Measurements from ENCODE around the gene APBA2. TPM values are rescaled to one million over a fixed set of nuclear protein-coding genes. Genes with fewer than 3 reads are reported as not detected.

Gene APBA2
- total RNA-seq, 2 donors from 2014 or later = 9.1 to 9.8 TPM

- no peak overlapping the region for H3K27ac Mint-ChIP-seq
- no peak overlapping the region for H3K4me3 Mint-ChIP-seq
- no peaks in the 10 kb centered on the region for H3K9me3 Mint-ChIP-seq
- no peaks in the 10 kb centered on the region for H3K36me3 Mint-ChIP-seq (ENCODE audit: insufficient read depth in 2 of 2)
- no peaks in the 10 kb centered on the region for H3K27me3 Mint-ChIP-seq (ENCODE audit: low read depth)
- H3K4me1 Mint-ChIP-seq (ENCODE audit: low read depth) = no peaks in the 10 kb centered on the region
- DNase-seq = no peak
- ATAC-seq (replicated peaks in 1 of 2) = no peak
Observed at GRCh38 chr15:29122506-29122905, 236.7 kb downstream of the APBA2 start.

DNA sequence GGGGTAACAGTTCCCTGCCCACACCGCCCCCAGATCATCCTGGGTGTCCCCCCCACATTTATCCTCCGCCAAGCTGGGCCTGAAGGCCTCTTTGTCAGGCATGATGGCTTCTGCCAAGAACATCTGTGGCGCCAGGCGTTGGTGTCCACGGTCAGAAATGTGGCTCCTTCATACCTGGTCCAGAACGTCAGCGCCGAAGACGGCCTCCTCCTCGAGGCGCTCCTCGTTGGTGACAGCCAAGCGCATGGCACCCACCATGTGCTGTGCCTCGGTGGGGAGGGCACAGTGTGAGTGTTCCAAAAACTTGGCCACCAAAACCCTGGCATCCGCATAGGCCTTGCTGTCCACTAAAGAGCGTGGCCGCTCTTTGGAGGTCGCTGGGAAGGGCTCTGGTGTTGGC, 237.4 kb downstream of the APBA2 start:
- H3K27ac Mint-ChIP-seq = no peak overlapping the region
- no peaks in the 10 kb centered on the region for H3K4me1 Mint-ChIP-seq (ENCODE audit: low read depth)
- no peak for DNase-seq
- no peak overlapping the region for H3K4me3 Mint-ChIP-seq
- H3K9me3 Mint-ChIP-seq = no peaks in the 10 kb centered on the region
- no peak for ATAC-seq (replicated peaks in 1 of 2)
- H3K36me3 Mint-ChIP-seq (ENCODE audit: insufficient read depth in 2 of 2) = no peaks in the 10 kb centered on the region
- H3K27me3 Mint-ChIP-seq (ENCODE audit: low read depth) = no peaks in the 10 kb centered on the region

DNA sequence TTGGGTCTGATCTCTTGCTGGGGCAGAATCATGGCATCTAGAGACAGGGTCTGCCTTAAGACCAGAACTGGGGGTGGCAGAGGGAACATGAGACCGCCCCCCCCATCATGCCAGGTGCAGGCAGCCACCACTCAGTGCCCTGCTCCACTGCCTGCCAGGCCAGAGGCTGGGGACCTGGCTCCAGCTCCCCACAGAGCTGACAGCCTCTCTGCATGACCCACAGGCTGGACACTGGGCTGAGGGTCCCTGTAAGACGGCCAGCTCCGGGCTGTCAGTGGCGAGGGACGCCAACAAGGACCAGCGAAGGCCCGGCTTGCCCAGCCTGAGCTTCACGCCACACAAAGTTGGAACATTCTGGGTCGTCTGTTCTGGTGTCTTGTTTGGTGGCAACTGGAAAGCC, 238.2 kb downstream of the APBA2 start:
- H3K36me3 Mint-ChIP-seq (ENCODE audit: insufficient read depth in 2 of 2) = no peaks in the 10 kb centered on the region
- DNase-seq = no peak
- no peak overlapping the region for H3K4me3 Mint-ChIP-seq
- H3K27me3 Mint-ChIP-seq (ENCODE audit: low read depth) = no peaks in the 10 kb centered on the region
- ATAC-seq (replicated peaks in 1 of 2) = no peak
- no peak overlapping the region for H3K27ac Mint-ChIP-seq
- no peaks in the 10 kb centered on the region for H3K4me1 Mint-ChIP-seq (ENCODE audit: low read depth)
- H3K9me3 Mint-ChIP-seq = no peaks in the 10 kb centered on the region

GRCh38 chr15:29124581-29125381, 239.0 kb downstream of the APBA2 start:
- Mint-ChIP-seq H3K9me3 (no peaks in the 10 kb centered on the region), H3K4me3 (no peak overlapping the region), H3K4me1 (ENCODE audit: low read depth) (no peaks in the 10 kb centered on the region), H3K27ac (no peak overlapping the region), H3K36me3 (ENCODE audit: insufficient read depth in 2 of 2) (no peaks in the 10 kb centered on the region), H3K27me3 (ENCODE audit: low read depth) (no peaks in the 10 kb centered on the region)
- ATAC-seq (replicated peaks in 1 of 2) (no peak), DNase-seq (no peak)

- Mint-ChIP-seq H3K4me3 (no peak overlapping the region), H3K27ac (no peak overlapping the region), H3K27me3 (ENCODE audit: low read depth) (no peaks in the 10 kb centered on the region), H3K9me3 (no peaks in the 10 kb centered on the region), H3K36me3 (ENCODE audit: insufficient read depth in 2 of 2) (no peaks in the 10 kb centered on the region), H3K4me1 (ENCODE audit: low read depth) (no peaks in the 10 kb centered on the region)
- DNase-seq (no peak), ATAC-seq (replicated peaks in 1 of 2) (no peak)
Observed at GRCh38 chr15:29125382-29126207, 239.8 kb downstream of the APBA2 start.

DNA sequence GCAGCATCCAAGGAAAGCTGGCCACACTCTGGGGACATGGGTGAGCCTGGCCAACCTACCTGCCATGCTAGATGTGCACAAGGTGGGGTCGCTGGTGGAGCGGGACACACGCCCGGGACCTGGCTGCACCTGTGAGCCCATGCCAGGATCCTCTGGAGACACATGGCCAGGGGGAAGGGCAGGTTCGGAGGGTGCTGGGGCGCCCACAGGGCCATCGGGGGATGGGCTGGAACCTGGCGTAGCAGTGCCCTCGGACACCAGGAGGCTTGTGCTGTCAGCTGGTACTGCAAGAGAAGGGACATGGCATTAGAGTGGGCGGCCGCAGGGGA, 240.4 kb downstream of the APBA2 start:
- H3K27me3 Mint-ChIP-seq (ENCODE audit: low read depth) = no peaks in the 10 kb centered on the region
- H3K9me3 Mint-ChIP-seq = no peaks in the 10 kb centered on the region
- no peaks in the 10 kb centered on the region for H3K4me1 Mint-ChIP-seq (ENCODE audit: low read depth)
- H3K36me3 Mint-ChIP-seq (ENCODE audit: insufficient read depth in 2 of 2) = no peaks in the 10 kb centered on the region
- ATAC-seq (replicated peaks in 1 of 2) = no peak
- no peak overlapping the region for H3K27ac Mint-ChIP-seq
- no peak overlapping the region for H3K4me3 Mint-ChIP-seq
- no peak for DNase-seq

DNA sequence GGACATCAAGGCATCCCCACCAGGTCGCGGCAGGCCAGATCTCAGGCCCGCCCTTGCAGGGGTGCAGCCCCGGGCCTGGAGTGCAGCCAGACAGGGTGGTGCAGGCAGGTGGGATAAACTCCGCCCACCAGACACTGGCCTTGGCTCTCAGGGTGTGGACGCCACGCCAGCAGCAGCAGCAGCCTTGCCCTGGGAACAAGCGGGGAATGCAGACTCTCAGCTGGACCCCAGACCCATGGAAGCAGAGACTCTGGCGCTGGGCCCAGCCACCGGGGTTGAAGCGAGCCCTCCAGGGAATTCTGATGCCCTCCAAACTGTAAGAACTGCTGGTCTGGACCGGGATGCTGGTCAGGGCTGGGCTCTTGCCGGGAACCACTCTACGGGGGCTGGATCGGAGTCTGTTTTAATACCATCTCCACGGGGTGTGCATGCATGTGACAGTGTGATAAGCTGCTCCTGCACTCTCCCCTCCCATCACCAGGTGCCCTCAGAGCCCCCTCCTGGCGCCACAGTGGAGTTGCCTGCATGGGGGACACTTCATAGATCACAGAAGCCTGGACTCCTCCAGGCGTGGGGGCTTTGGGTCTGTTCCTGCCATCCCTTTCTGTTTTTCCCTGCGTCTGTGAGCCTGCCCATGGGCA, 241.2 kb downstream of the APBA2 start:
- H3K27me3 Mint-ChIP-seq (ENCODE audit: low read depth) = no peaks in the 10 kb centered on the region
- H3K4me1 Mint-ChIP-seq (ENCODE audit: low read depth) = no peaks in the 10 kb centered on the region
- DNase-seq = no peak
- ATAC-seq (replicated peaks in 1 of 2) = no peak
- no peak overlapping the region for H3K4me3 Mint-ChIP-seq
- no peak overlapping the region for H3K27ac Mint-ChIP-seq
- no peaks in the 10 kb centered on the region for H3K36me3 Mint-ChIP-seq (ENCODE audit: insufficient read depth in 2 of 2)
- H3K9me3 Mint-ChIP-seq = no peaks in the 10 kb centered on the region

DNA sequence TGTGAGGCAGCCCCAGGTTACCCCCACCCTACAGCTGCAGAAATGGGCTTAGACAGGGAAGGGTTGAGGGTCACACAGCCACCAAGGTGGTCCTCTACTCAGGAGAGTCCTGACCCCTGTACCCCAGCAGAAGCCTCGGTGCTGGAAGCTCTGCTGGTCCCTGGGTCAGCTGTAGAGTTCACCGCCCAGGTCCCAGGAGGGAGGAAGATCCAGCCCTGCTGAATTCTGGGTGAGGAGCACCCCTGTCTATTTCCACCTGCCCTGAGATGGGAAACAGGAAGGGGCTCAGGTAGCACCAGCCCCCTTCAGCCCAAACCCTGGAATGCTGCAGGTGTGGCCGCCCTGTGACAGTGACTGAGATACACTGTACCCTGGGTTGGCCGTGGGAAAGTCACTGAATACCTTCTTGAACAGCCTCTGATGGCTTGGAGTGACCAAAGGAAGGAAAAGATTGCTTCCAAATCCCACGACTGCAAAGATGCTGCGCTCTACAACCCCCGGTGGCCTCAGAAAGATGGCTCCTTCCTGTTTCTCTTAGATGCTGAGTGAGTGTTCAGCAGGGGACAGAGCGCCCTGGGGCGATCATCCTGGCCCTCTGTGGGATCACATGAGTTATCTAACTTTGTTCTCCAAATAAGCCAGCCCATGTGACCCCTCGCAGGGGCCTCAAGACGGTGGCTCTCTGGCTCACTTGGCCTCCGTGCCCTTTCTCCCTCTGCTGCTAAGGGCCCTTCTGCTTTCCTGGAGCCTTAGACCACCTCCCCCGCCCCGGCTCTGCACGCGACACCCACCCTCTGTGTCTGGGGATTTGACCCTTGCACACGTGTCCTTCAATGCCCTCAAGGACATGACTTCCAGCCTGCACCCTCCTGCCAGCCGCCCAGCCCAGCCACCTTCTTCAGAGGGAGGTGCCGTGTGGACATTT, 242.0 kb downstream of the APBA2 start:
- DNase-seq (no peak), ATAC-seq (replicated peaks in 1 of 2) (no peak)
- Mint-ChIP-seq H3K4me1 (ENCODE audit: low read depth) (no peaks in the 10 kb centered on the region), H3K36me3 (ENCODE audit: insufficient read depth in 2 of 2) (no peaks in the 10 kb centered on the region), H3K9me3 (no peaks in the 10 kb centered on the region), H3K27ac (no peak overlapping the region), H3K4me3 (no peak overlapping the region), H3K27me3 (ENCODE audit: low read depth) (no peaks in the 10 kb centered on the region)

DNA sequence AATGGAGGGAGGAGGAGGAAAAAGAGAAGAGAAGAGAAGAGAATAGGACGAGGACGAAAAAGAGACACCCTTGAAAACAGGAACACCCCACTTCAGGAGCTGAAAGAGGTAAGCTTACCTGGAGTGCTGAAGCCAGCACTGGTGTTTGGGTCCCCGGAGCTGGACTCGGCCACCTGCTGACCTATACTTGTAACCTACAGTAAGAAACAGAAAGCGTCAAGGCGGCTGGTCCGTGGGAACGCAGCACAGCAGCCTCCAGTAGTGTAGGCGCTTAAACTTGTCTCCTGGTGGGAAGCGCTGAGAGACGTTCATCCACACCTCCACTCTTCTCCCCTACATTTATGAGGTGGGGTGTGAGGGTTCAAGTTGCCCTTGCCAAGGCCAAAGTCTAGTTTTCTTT, 242.9 kb downstream of the APBA2 start:
- no peak overlapping the region for H3K4me3 Mint-ChIP-seq
- no peak for ATAC-seq (replicated peaks in 1 of 2)
- H3K9me3 Mint-ChIP-seq = no peaks in the 10 kb centered on the region
- H3K36me3 Mint-ChIP-seq (ENCODE audit: insufficient read depth in 2 of 2) = no peaks in the 10 kb centered on the region
- no peak overlapping the region for H3K27ac Mint-ChIP-seq
- no peaks in the 10 kb centered on the region for H3K27me3 Mint-ChIP-seq (ENCODE audit: low read depth)
- DNase-seq = no peak
- H3K4me1 Mint-ChIP-seq (ENCODE audit: low read depth) = no peaks in the 10 kb centered on the region

- Mint-ChIP-seq H3K4me3 (no peak overlapping the region), H3K27me3 (ENCODE audit: low read depth) (no peaks in the 10 kb centered on the region)
- no peak for DNase-seq
Observed at GRCh38 chr15:29129221-29129620, 243.4 kb downstream of the APBA2 start.

GRCh38 chr15:29129926-29130325, 244.2 kb downstream of the APBA2 start:
- no peak overlapping the region for H3K4me3 Mint-ChIP-seq
- DNase-seq (no peak), ATAC-seq (replicated peaks in 1 of 2) (no peak)
- no peaks in the 10 kb centered on the region for H3K9me3 Mint-ChIP-seq
- H3K27me3 Mint-ChIP-seq (ENCODE audit: low read depth) = no peaks in the 10 kb centered on the region
- H3K27ac Mint-ChIP-seq = no peak overlapping the region
- no peaks in the 10 kb centered on the region for H3K36me3 Mint-ChIP-seq (ENCODE audit: insufficient read depth in 2 of 2)
- no peaks in the 10 kb centered on the region for H3K4me1 Mint-ChIP-seq (ENCODE audit: low read depth)

More at GRCh38 chr15:29129221-29129620, 243.4 kb downstream of the APBA2 start:
- Mint-ChIP-seq H3K4me1 (ENCODE audit: low read depth) (no peaks in the 10 kb centered on the region), H3K27ac (no peak overlapping the region), H3K36me3 (ENCODE audit: insufficient read depth in 2 of 2) (no peaks in the 10 kb centered on the region), H3K9me3 (no peaks in the 10 kb centered on the region)
- ATAC-seq (replicated peaks in 1 of 2) = no peak

DNA sequence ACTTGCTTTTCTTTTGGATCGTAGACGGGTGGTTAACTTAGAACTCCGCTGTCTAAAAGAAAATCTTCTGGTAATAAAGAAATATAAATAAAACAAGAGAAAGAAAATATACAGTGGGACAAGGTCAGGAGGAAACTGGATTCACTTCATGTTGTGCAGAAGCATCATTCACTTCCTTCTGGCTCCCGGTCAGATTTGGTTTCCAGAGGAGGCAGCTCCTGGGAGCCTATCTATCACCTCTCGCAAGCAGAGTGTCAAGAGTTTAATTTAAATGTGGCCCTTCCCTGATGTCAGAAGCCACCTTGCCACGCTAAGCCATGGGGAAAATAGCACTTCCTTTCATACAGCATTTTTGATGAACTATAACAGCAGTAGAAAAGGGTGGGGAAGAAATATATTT, 244.7 kb downstream of the APBA2 start:
- Mint-ChIP-seq H3K27me3 (ENCODE audit: low read depth) (no peaks in the 10 kb centered on the region), H3K27ac (no peak overlapping the region), H3K4me3 (no peak overlapping the region), H3K4me1 (ENCODE audit: low read depth) (no peaks in the 10 kb centered on the region), H3K9me3 (no peaks in the 10 kb centered on the region), H3K36me3 (ENCODE audit: insufficient read depth in 2 of 2) (no peaks in the 10 kb centered on the region)
- DNase-seq (no peak), ATAC-seq (replicated peaks in 1 of 2) (no peak)
